ENCODE data around the gene LRRC32.
"Not testable (repeated sequence)": the region's sequence is repeated elsewhere in the genome, so short reads cannot be mapped to it uniquely, and the experiment has no call there.

LRRC32 gene

DNA sequence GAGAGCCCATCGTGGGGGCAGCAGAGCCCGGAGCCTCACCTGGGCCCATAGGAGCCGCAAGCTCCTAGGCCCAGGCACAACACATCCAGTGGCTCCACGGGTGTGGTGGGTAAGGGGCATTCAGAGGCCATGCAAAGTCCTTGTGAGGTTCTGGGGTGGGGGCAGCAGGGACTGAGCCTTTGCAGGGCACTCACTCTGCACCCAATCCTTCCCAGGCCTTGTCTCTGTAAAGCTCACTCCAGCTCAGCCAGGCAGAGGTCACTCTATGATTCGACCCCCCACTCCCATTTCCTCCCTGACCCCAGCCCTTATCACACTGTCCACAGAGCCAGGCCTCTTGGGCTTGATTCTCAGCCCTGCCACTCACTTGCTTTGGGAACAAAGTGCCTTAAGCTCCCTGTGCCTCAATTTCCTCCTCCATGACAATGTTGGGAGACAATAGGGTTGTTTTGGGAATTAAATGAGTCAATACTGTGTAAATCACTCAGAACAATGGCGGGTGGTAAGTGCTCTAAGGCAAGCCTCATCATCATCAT is 46.6 kb downstream of the LRRC32 start:
- TF ChIP-seq, protein P1, sequence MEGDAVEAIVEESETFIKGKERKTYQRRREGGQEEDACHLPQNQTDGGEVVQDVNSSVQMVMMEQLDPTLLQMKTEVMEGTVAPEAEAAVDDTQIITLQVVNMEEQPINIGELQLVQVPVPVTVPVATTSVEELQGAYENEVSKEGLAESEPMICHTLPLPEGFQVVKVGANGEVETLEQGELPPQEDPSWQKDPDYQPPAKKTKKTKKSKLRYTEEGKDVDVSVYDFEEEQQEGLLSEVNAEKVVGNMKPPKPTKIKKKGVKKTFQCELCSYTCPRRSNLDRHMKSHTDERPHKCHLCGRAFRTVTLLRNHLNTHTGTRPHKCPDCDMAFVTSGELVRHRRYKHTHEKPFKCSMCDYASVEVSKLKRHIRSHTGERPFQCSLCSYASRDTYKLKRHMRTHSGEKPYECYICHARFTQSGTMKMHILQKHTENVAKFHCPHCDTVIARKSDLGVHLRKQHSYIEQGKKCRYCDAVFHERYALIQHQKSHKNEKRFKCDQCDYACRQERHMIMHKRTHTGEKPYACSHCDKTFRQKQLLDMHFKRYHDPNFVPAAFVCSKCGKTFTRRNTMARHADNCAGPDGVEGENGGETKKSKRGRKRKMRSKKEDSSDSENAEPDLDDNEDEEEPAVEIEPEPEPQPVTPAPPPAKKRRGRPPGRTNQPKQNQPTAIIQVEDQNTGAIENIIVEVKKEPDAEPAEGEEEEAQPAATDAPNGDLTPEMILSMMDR (IDR thresholded peaks at IDR 0.05; ENCODE audit: control insufficient read depth, extremely low read depth, insufficient read depth): no peak
- no peak overlapping the region for H3K4me3 ChIP-seq (ENCODE audit: low read depth, low read length)
- no peak for DNase-seq (ENCODE audit: low read depth)

DNA sequence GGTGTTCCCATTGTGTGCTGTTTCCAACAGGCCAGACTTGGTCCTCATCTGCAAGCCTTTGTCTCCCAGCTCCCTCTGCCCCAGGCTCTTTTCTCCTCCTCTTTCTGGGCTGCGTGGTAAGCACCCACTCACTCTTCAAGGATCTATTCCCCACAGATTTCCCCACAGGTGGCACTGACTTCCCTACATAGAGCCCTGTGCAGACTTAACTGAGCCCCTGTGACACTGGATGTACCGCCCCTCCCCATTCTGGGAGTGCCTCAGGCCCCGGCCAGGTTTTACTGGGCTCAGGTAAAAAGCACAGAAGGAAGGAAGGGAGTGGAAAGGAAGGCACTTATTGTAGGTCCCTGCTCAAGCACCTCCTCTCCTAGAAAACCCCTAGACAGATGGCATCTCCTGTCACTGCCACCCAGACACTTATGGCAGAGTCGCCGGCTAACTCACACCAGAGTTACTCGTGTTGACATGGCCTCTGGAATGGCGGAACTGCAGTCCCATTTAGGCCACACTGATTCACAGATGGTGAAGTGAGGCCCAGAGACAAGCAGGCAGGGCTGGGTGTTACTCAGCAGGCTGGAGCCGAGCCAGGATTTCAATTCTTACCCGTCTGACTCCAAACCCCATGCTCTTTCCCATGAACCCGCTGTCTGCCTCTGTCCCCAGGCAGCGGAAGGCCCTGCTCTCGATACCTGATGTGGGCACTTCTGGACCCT is 47.2 kb downstream of the LRRC32 start:
- no peak for DNase-seq (ENCODE audit: low read depth)
- TF ChIP-seq, protein P1 (IDR thresholded peaks at IDR 0.05; ENCODE audit: control insufficient read depth, extremely low read depth, insufficient read depth): no peak
- no peak overlapping the region for H3K4me3 ChIP-seq (ENCODE audit: low read depth, low read length)

DNA sequence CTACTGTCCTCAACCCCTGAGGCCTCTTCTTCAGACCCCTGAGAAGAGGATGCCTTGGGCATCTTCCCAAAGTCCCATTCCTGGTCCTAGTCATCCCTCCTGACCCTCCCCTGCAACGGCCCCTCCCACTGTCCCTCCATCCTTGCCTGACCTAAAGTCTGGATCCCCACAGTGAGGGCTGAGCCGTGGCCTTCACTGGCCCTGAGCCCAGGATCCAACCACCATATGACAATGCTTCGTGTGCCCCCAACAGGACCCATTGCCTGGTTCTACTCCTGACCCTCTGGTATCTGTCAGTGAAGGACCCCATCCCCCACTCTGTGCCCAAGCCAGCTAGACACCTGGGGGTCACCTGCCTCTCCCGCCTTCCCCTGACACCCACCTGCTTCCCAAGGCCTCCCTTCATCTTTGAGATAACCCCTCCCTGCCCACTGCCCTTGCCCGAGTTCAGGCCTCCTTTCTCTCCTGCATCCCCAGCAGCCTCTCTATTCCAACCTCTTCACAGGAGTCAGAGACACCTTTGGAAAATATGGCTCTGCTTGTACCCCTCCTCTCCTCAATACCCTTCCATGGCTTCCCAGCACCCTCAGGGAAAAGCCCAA is 48.0 kb downstream of the LRRC32 start:
- no peak overlapping the region for H3K4me3 ChIP-seq (ENCODE audit: low read depth, low read length)
- TF ChIP-seq, protein P1 (IDR thresholded peaks at IDR 0.05; ENCODE audit: control insufficient read depth, extremely low read depth, insufficient read depth): no peak
- DNase-seq (ENCODE audit: low read depth): no peak

DNA sequence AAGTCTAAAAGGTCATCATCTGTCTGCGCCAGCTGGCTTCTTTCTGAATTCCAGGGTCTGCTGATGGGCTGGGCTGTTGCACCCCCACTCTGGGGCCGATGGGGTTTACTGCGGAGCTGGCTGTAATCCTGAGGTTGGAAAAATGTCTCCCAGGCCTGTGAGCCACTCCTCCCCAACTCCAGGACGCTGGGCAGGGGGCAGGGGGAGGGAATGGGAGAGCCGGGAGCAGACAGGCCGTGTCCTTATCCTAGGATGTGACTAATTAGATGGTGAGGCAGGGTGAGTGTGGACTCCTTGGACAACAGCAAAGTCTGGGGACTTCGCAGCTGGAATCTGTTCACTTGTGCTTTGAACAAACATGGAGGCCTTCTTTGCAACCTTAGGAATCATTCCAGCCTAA is 48.7 kb downstream of the LRRC32 start:
- no peak overlapping the region for H3K4me3 ChIP-seq (ENCODE audit: low read depth, low read length)
- TF ChIP-seq, protein P1 (IDR thresholded peaks at IDR 0.05; ENCODE audit: control insufficient read depth, extremely low read depth, insufficient read depth): no peak
- DNase-seq (ENCODE audit: low read depth): no peak

DNA sequence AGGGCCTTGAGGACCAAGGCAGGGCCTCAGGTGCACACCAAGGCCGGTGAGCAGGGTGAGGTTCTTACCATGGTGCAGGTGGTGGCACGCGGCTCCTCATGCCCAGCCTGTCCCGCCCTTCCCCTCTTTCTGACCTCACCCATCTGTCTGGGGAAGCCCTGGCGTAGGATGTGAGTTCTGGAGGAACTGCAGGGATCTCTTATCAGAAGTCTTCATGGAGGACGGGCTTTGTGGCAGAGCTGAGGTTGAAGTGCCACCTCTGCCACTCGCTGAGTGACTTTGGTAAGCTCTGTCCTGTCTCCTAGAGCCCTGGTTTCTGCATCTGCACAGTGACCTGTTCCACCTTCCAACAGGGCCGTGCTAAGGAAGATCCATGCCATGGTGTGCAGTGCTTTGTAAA is 49.1 kb downstream of the LRRC32 start:
- H3K4me3 ChIP-seq (ENCODE audit: low read depth, low read length): no peak overlapping the region
- DNase-seq (ENCODE audit: low read depth): no peak

GRCh38 chr11:76620489-76620888 is 50.1 kb downstream of the LRRC32 start:
- TF ChIP-seq, protein P1 (IDR thresholded peaks at IDR 0.05; ENCODE audit: control insufficient read depth, extremely low read depth, insufficient read depth): no peak
- DNase-seq (ENCODE audit: low read depth): no peak
- no peak overlapping the region for H3K4me3 ChIP-seq (ENCODE audit: low read depth, low read length)

More for the DNA sequence above, 49.1 kb downstream of the LRRC32 start:
- TF ChIP-seq, protein P1 (IDR thresholded peaks at IDR 0.05; ENCODE audit: control insufficient read depth, extremely low read depth, insufficient read depth): no peak

DNA sequence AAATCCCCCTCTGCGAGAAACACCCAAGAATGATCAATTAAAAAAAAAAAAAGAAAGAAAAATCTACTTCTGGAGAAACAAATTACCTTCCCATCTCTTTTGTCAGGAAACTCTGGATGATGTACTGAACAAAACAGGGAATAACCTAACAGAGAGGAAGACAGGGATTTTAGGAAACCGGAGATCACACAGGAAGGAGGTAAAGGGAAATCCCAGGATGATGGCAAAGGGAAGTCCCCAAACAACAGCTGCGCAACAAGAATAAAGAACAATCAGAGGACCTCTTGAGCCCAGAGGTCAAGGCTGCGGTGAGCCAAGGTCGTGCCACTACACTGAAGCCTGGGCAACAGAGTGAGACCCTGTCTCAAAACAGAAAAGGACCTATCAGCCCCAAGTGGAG is 50.7 kb downstream of the LRRC32 start:
- H3K4me3 ChIP-seq (ENCODE audit: low read depth, low read length); DNase-seq (ENCODE audit: low read depth): not testable (repeated sequence)
